LNCAP (cell line): ENCODE data around the gene FAM193B.
A peak's percentile ranks its signal among the peaks of the same experiment; 100 is the strongest.

Experiments used
- CTCF ChIP-seq: fragments of 450-650 bp; IDR thresholded peaks from 2 replicates; pipeline ENCODE4 v1.5.1; 2017; ENCODE audit warnings: mild to moderate bottlenecking

Gene FAM193B

GRCh38 chr5:177489119-177489716 lies 65.1 kb downstream of the FAM193B start:
- TF ChIP-seq CTCF: no peak

GRCh38 chr5:177487975-177488374 lies 66.4 kb downstream of the FAM193B start:
- TF ChIP-seq CTCF: peak; percentile 17; the same call in 1 of the 2 replicates

- TF ChIP-seq CTCF: no peak
Measured at GRCh38 chr5:177487144-177487543, 67.2 kb downstream of the FAM193B start.

GRCh38 chr5:177486256-177486655 lies 68.1 kb downstream of the FAM193B start:
- no peak for TF ChIP-seq CTCF

GRCh38 chr5:177484902-177485549 lies 69.3 kb downstream of the FAM193B start:
- TF ChIP-seq CTCF: no peak

GRCh38 chr5:177483994-177484901 lies 70.1 kb downstream of the FAM193B start:
- no peak for TF ChIP-seq CTCF

GRCh38 chr5:177483042-177483441 lies 71.3 kb downstream of the FAM193B start:
- no peak for TF ChIP-seq CTCF
